Mesothelial cell of epicardium (in vitro differentiated cells): ENCODE measurements around the gene PIK3R6. TPM values are rescaled to one million over a fixed set of nuclear protein-coding genes. Genes with fewer than 3 reads are reported as not detected.

Source experiments
- DNase-seq, 2 experiments: peaks; one replicate each; pipeline ENCODE4 v3.0.0; 2021; ENCODE audit warnings: low spot score in 2 of 2; ENCODE audit not compliant: unreplicated experiment in 2 of 2
- H3K27ac Mint-ChIP-seq: 2 replicates; pipeline ENCODE4 v1.8.0; 2021; ENCODE audit warnings: mixed read lengths
- H3K27me3 Mint-ChIP-seq: 2 replicates; pipeline ENCODE4 v1.8.0; 2021; ENCODE audit warnings: low read depth, mixed read lengths
- H3K36me3 Mint-ChIP-seq: 2 replicates; pipeline ENCODE4 v1.8.0; 2021; ENCODE audit warnings: mixed read lengths
- H3K4me1 Mint-ChIP-seq: 2 replicates; pipeline ENCODE4 v1.8.0; 2021; ENCODE audit warnings: mixed read lengths
- H3K4me3 Mint-ChIP-seq: 2 replicates; pipeline ENCODE4 v1.8.0; 2021; ENCODE audit warnings: mild to moderate bottlenecking, moderate library complexity, mixed read lengths
- H3K9me3 Mint-ChIP-seq: 2 replicates; pipeline ENCODE4 v1.8.0; 2021; ENCODE audit warnings: mixed read lengths
- total RNA-seq: library from RNA; stranded (reverse); gene quantifications from 3 replicates; pipeline ENCODE4 v1.2.1, GENCODE V29; 2021
- TF ChIP-seq, protein P1 (sequence below): fragments of 200-600 bp; sonication (generic); IDR thresholded peaks from one replicate; pipeline ENCODE4 v1.5.0; 2021; ENCODE audit warnings: antibody characterized with exemption; ENCODE audit not compliant: unreplicated experiment

The PIK3R6 gene
- total RNA-seq, 1 donor from 2014 or later, result not detected

DNA sequence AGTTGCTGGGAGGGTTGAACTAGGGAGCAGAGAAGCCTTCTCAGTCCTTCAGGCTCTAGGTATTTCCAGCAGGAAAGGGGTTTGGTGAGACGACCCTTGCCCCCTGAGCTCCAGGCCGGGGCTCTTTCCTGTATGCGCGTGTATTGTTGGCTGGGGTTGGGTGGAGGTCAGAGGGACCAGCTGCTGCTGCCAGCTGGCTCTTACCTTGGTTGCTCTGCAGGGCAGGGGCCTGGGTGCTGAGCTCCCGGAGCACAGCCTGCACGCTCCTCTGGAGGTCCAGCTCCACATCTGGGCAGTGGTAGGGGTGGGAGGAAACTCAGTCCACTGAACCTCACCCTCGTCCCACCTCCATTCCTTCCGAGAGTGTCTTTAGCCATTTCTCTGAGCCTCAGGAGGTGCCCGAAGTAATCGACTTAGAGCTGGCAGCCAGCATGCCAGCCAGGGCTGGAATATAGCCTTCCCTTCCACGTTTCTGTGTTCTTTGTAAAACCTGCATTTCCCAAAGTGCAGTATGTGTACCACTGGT lies 28.0 kb downstream of the PIK3R6 start:
- no peaks in the 10 kb centered on the region for H3K36me3 Mint-ChIP-seq
- H3K4me1 Mint-ChIP-seq, result peaks cover 1% of the 10 kb centered on the region
- TF ChIP-seq, protein P1, sequence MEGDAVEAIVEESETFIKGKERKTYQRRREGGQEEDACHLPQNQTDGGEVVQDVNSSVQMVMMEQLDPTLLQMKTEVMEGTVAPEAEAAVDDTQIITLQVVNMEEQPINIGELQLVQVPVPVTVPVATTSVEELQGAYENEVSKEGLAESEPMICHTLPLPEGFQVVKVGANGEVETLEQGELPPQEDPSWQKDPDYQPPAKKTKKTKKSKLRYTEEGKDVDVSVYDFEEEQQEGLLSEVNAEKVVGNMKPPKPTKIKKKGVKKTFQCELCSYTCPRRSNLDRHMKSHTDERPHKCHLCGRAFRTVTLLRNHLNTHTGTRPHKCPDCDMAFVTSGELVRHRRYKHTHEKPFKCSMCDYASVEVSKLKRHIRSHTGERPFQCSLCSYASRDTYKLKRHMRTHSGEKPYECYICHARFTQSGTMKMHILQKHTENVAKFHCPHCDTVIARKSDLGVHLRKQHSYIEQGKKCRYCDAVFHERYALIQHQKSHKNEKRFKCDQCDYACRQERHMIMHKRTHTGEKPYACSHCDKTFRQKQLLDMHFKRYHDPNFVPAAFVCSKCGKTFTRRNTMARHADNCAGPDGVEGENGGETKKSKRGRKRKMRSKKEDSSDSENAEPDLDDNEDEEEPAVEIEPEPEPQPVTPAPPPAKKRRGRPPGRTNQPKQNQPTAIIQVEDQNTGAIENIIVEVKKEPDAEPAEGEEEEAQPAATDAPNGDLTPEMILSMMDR, result no peak
- no peak overlapping the region for H3K27ac Mint-ChIP-seq
- no peak for DNase-seq
- H3K4me3 Mint-ChIP-seq, result no peak overlapping the region
- H3K27me3 Mint-ChIP-seq, result peaks cover 2% of the 10 kb centered on the region
- peaks cover 4% of the 10 kb centered on the region for H3K9me3 Mint-ChIP-seq

DNA sequence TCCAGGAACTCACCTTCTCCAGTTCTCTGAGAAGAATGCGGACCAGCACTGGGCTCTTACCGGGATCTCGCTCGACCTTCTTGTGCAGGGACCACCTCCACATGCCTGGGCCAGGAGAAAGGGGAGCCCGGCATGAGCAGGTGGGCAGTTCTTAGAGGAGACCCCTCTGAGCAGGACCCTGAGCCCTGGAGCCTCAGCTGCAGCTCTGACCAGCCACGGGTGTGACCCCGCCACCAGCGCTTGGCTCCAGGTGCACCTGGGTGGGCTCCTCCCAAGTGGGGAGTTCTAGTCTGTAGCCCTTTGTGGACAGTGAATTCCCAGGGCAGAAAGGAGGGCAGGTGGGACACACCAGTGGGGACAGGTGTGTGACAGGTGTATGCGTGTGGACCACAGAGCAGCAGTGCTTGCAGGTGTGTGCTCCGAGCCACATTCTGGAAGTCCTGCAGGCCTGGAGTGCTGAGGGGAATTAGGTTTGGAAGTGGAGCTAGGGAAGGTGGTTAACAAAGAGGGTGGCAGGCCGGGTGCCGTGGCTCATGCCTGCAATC lies 28.9 kb downstream of the PIK3R6 start:
- no peak for DNase-seq
- Mint-ChIP-seq H3K27me3 (peaks cover 3% of the 10 kb centered on the region), H3K27ac (no peak overlapping the region), H3K9me3 (peaks cover 4% of the 10 kb centered on the region), H3K36me3 (no peaks in the 10 kb centered on the region), H3K4me1 (peaks cover 1% of the 10 kb centered on the region), H3K4me3 (no peak overlapping the region)
- TF ChIP-seq, protein P1, result no peak

DNA sequence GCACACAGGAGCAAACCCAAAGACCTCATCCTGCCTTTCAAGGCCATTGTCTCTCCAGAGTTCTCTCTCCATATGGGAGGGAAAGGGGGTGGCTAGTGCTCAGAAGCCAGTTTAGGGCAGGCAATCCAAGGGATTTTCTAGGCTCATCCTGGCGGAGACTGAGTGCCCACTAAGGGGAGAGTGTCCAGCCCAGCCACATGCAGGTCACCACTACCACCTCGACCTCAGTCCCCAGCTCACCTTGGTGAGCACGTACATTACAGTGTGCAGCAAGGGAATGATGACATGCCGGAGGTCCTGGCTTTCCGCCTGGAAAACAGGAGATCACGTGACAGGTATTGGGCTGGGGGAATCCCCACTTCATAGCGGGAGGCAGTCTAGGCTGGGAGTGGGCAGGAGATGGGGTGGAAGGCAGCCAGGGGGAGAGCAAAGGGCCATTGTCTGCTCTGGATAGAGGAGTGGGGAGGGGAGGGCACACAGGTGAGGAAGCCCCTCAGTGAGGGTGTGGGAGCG lies 29.9 kb downstream of the PIK3R6 start:
- Mint-ChIP-seq H3K4me1 (peaks cover 1% of the 10 kb centered on the region), H3K27me3 (peaks cover 3% of the 10 kb centered on the region), H3K9me3 (peaks cover 4% of the 10 kb centered on the region), H3K4me3 (no peak overlapping the region), H3K36me3 (no peaks in the 10 kb centered on the region), H3K27ac (no peak overlapping the region)
- DNase-seq, result no peak
- TF ChIP-seq, protein P1, result no peak

DNA sequence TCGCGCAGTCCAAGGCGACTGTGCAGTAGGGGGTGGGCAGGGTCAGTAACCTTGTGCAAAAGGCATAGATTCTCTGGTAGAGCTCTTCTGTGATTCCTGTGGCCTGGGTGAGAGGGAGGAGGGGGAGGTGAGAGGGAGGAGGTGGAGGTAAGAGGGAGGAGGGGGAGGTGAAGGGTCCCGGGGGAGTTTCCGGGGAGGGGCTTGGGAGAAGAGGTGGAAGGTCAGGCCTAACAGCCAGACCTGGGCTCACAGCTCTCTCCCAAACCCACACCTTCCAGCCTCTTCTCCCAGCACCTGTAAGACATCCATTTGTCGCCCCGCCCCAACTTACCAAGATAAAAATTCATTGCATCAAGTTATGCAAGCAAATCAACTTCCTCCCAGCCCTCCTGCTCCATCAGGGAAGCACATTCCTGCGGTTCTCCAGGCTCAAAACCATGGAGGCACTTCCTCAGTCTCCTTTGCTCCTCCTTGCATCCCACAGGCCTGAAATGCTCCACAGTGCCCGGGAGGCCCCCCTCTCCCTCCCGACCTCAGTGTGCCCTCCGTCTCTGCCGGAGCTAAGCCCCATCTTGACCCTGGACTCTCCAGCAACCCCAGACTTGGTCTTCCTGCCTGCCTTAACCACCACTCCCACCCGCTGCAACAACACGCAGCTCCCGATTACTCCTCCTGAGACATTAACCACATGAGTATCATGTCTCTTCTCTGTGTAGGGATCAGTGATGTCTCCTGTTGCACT lies 30.5 kb downstream of the PIK3R6 start:
- TF ChIP-seq, protein P1, result no peak
- no peak overlapping the region for H3K27ac Mint-ChIP-seq
- peaks cover 1% of the 10 kb centered on the region for H3K4me1 Mint-ChIP-seq
- no peak for DNase-seq
- no peak overlapping the region for H3K4me3 Mint-ChIP-seq
- H3K9me3 Mint-ChIP-seq, result peaks cover 4% of the 10 kb centered on the region
- no peaks in the 10 kb centered on the region for H3K36me3 Mint-ChIP-seq
- H3K27me3 Mint-ChIP-seq, result peaks cover 4% of the 10 kb centered on the region

DNA sequence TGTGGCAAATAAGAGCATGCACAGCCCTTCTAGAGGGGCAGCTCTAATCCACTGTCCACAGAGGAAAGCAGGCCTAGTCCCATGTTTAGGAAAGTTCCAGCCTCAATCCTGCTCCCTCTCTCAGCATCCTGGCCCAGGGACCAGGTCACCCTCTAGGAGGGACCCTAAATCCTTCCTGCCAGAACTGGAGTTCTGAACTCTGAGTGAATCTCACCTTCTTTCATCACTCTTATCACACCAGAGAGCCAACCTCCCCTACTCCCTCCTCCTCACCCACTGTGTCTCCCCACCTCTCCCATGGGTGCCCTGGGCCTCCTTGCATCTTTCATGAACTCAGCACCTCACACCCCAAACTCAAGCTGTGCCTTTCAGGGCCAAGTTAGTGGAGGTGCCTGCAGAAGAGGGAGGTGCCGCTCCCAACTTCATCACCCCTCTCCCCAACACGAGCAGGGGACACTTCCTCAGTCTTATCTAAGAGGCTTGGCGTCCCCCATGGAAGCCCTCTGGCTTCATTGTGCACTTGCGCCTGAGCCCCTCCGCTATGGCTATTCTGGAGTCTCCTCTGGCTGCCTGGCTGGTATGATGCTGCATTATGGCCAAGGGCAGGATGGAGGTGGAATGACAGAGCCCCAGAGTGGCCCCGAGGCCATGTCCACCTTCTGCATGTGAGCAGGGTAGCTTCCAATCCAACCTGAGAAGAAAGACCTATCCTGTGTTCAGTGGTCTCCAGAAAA lies 31.7 kb downstream of the PIK3R6 start:
- peaks cover 8% of the 10 kb centered on the region for H3K27me3 Mint-ChIP-seq
- H3K4me3 Mint-ChIP-seq, result no peak overlapping the region
- H3K36me3 Mint-ChIP-seq, result no peaks in the 10 kb centered on the region
- TF ChIP-seq, protein P1, result no peak
- H3K27ac Mint-ChIP-seq, result no peak overlapping the region
- H3K4me1 Mint-ChIP-seq, result peaks cover 1% of the 10 kb centered on the region
- H3K9me3 Mint-ChIP-seq, result no peaks in the 10 kb centered on the region
- no peak for DNase-seq
